Frontal cortex (tissue), 4 donors: ENCODE data around the gene SERTAD3. TPM values are rescaled to one million over a fixed set of nuclear protein-coding genes. Genes with fewer than 3 reads are reported as not detected.
"Not testable (repeated sequence)": the region's sequence is repeated elsewhere in the genome, so short reads cannot be mapped to it uniquely, and the experiment has no call there.

ENCODE experiments used
- DNase-seq, 2 donors: peaks; one replicate each; pipeline ENCODE4 v3.0.0; 2012; ENCODE audit warnings: low spot score in 2 of 2
- FAIRE-seq: peaks from 2 replicates; lab custom pipeline; 2012; peaks lifted over from hg19 to GRCh38; lab: Jason Lieb, UNC
- total RNA-seq: library from RNA; depleted of rRNA; stranded (reverse); fragments of >200 nt; gene quantifications from one replicate; pipeline ENCODE4 v1.2.3, GENCODE V29; 2014
- donor health status: control.
- donor health status: control.
- donor health status: control.

Gene SERTAD3, protein sequence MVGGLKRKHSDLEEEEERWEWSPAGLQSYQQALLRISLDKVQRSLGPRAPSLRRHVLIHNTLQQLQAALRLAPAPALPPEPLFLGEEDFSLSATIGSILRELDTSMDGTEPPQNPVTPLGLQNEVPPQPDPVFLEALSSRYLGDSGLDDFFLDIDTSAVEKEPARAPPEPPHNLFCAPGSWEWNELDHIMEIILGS
- total RNA-seq = 7.3 TPM

GRCh38 chr19:40444000-40444824 is at the start of gene SERTAD3:
SERTAD3 (minus strand) TSS chr19:40444335; CDS start chr19:40442080, 2,255 bp downstream.
- FAIRE-seq (no peak), DNase-seq (peak; percentile 97)

DNA sequence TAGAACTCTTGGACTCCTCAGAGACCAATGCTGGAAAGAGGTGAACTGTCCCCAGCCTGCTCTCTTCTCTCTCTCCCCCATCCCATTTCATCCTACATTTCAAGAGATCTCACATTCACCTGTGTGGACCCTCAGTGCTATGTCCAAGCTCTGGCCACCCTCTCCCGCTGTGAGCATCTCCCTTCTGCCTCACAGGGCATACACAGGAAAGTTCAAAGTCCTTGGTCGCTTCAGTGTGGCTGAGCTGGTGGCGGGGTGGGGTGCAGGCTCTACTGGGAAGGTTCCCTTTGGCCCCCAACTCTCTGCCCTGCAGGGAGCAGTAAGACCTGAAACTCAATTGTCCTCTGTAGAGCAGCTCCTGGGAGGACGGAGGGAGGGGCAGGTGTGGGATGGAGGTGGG is 49.6 kb upstream of the SERTAD3 start:
- no peak for FAIRE-seq
- no peak for DNase-seq

- FAIRE-seq (no peak), DNase-seq (no peak)
Measured at GRCh38 chr19:40492274-40492673, 48.1 kb upstream of the SERTAD3 start.

- FAIRE-seq (no peak), DNase-seq (no peak)
Measured at GRCh38 chr19:40489882-40490230, 45.7 kb upstream of the SERTAD3 start.

DNA sequence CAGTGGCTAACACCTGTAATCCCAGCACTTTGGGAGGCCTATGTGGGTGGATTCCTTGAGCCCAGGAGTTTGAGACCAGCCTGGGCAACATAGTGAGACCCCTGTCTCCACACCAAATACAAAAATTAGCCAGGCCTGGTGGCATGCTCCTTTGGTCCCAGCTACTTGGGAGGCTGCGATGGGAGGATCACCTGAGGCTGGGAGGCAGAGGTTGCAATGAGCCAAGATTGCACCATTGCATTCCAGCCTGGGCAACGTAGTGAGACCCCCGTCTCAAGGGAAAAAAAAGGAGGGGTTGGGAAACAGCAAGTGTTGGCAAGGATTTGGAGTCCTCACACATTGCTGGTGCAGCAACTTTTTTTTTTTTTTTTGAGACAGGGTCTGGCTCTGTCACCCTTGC is 41.9 kb upstream of the SERTAD3 start:
- no peak for FAIRE-seq
- no peak for DNase-seq

- not testable (repeated sequence) for FAIRE-seq
Measured at GRCh38 chr19:40475878-40476644, 31.9 kb upstream of the SERTAD3 start.

DNA sequence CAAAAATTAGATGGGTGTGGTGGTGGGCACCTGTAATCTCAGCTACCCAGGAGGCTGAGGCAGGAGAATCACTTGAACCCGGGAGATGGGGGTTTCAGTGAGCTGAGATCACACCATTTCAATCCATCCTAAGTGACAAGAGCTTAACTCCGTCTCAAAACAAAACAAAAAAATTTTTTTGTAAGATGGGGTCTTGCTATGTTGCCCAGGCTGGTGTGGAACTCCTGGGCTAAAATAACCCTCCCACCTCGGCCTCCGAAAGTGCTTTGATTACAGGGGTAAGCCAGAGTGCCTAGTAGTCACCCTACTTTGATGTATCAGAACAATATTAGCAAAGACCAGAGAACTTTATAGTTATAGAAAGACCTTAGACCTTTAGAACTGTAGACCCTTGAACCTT is 30.6 kb upstream of the SERTAD3 start:
- DNase-seq (no peak), FAIRE-seq (no peak)

More at GRCh38 chr19:40475878-40476644, 31.9 kb upstream of the SERTAD3 start:
- not testable (repeated sequence) for DNase-seq

DNA sequence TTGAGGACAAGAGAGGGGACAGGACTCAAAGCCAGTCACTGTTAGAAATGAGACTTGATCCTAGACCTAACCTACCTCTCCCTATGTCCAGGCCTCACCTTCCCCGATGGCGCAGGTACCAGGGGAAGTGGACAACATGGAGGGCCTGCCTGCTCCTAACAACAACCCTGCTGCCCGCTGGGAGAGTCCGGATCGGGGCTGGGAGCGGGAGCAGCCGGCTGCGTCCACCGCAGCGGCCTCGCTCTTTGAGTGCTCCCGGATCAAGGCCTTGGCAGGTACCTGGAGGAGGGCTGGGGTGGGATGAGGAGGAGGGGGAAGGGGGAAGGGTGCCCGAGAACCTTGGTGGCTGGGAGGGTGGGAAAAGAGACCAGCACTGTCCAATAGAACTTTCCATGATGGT is 28.4 kb upstream of the SERTAD3 start:
- FAIRE-seq = no peak

GRCh38 chr19:40471111-40471510 is 27.0 kb upstream of the SERTAD3 start:
- FAIRE-seq (no peak), DNase-seq (no peak)

More for the DNA sequence above, 28.4 kb upstream of the SERTAD3 start:
- DNase-seq = no peak

DNA sequence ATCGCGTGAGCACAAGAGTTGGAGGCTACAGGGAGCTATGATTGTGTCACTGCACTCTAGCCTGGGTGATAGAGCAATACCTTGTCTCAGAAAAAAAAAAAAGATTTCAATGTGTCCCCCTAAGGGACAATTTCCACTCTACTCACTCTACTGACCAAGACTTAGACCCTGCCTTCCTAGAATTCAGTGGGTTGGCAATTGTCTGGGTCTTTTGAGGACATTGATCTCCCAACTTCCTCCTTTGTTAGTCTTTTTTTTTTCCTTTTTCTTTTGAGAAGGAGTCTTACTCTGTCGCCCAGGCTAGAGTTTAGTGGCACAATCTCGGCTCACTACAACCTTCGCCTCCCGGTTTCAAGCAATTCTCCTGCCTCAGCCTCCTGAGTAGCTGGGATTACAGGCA is 24.9 kb upstream of the SERTAD3 start:
- FAIRE-seq (no peak), DNase-seq (no peak)

DNA sequence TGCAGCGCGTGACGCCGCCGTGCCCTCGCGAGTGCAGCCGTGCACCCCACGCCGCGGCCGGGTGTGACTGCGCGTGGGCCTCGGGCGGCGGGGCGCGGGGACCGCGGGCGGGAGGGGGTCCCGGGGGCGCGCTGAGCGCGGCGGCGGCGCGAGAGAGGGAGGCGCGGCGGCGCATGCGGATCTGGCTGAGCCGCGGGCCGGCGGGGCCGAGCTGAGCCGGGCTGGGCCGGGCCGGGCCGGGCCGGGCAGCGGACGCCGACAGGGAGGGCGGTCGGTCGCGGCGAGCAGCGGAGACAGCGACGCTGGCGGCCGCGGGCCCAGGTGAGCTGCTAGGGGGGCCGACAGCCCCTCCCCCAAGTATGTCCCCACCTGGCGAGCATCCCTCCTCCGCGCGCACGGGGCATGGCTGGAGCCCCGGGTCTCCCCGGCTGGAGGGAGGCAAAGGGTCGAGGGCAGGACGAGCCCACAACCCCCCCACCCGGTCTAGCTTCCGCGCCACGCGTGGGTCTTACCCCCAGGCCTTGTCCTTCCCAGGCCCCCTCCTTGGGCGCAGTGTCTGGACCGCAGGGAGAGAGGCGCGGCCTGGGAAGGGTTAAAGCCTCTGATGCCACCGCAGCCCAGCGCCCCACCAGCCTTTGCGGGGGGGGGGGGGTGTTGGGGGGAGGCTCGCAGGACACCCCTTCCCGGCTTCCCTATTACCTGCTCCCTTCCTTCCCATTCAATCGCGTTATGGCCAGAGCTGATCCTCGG is 23.0 kb upstream of the SERTAD3 start, which contains the start of gene SPTBN4:
Gene SPTBN4, plus strand, starts transcription at position 17 of the 750 bp plus-strand sequence. CDS start 5,621 bp downstream, outside the sequence.
- FAIRE-seq = no peak
- peak; percentile 59 to 64 for DNase-seq

GRCh38 chr19:40466219-40466984 is 22.3 kb upstream of the SERTAD3 start:
- DNase-seq (peak in 1 of 2 donors; percentile 54), FAIRE-seq (no peak)

- FAIRE-seq (peak; percentile 94), DNase-seq (peak; percentile 98)
Measured at GRCh38 chr19:40465557-40466218, 21.6 kb upstream of the SERTAD3 start, which contains the start of gene BLVRB. BLVRB (minus strand) TSS chr19:40465745; CDS start chr19:40465688, 57 bp downstream.

- DNase-seq = no peak
- no peak for FAIRE-seq
Measured at GRCh38 chr19:40465025-40465556, 21.0 kb upstream of the SERTAD3 start.

- DNase-seq (peak; percentile 61 to 71), FAIRE-seq (no peak)
Measured at GRCh38 chr19:40464059-40465024, 20.2 kb upstream of the SERTAD3 start.

GRCh38 chr19:40463587-40464037 is 19.5 kb upstream of the SERTAD3 start:
- DNase-seq, FAIRE-seq: not testable (repeated sequence)

GRCh38 chr19:40461669-40462221 is 17.6 kb upstream of the SERTAD3 start:
- FAIRE-seq (no peak), DNase-seq (no peak)
